Neural cell (in vitro differentiated cells): ENCODE measurements around the gene ANKRD22.

Source experiments
- CTCF ChIP-seq: fragments of 450-650 bp; IDR thresholded peaks from 2 replicates; pipeline ENCODE4 v1.5.1; 2014; ENCODE audit warnings: antibody characterized with exemption, mild to moderate bottlenecking, moderate library complexity; ENCODE audit not compliant: poor library complexity, severe bottlenecking
- EZH2 ChIP-seq: fragments of 200-600, 300-800 bp; shearing (Covaris generic), sonication (generic); IDR thresholded peaks from 2 replicates; pipeline ENCODE4 v1.6.1; 2014; ENCODE audit warnings: antibody characterized with exemption, low read length, borderline replicate concordance, mild to moderate bottlenecking; ENCODE audit not compliant: insufficient read depth, poor library complexity, severe bottlenecking
- MXI1 ChIP-seq: fragments of 450-650 bp; conservative IDR thresholded peaks from 2 replicates; pipeline ENCODE4 v1.6.1; 2014; ENCODE audit warnings: antibody characterized with exemption, mild to moderate bottlenecking; ENCODE audit not compliant: poor library complexity, severe bottlenecking
- POLR2AphosphoS5 ChIP-seq: IDR thresholded peaks from 2 replicates; pipeline ENCODE4 v1.6.1; 2012
- RAD21 ChIP-seq: fragments of 450-650 bp; conservative IDR thresholded peaks from 2 replicates; pipeline ENCODE4 v1.6.1; 2014; ENCODE audit warnings: antibody characterized with exemption, mild to moderate bottlenecking, moderate library complexity
- REST ChIP-seq: IDR thresholded peaks from 2 replicates; pipeline ENCODE4 v1.6.1; 2012; ENCODE audit warnings: borderline replicate concordance
- TAF1 ChIP-seq: IDR thresholded peaks from 2 replicates; pipeline ENCODE4 v1.6.1; 2012; ENCODE audit warnings: low read depth

GRCh38 chr10:88849234-88849633 lies 2.4 kb downstream of the ANKRD22 start:
- TF ChIP-seq MXI1 (no peak), REST (no peak), POLR2AphosphoS5 (no peak), EZH2 (no peak), CTCF (no peak), RAD21 (no peak), TAF1 (no peak)
